ENCODE data around the gene MOSPD3. TPM values are rescaled to one million over a fixed set of nuclear protein-coding genes. Genes with fewer than 3 reads are reported as not detected.

Gene MOSPD3
- total and polyA plus RNA-seq, 2 of the 13 experiments (the other 11 are each of a cell fraction or from before 2014, with no cell fraction given): 7.6 to 8.8 TPM

DNA sequence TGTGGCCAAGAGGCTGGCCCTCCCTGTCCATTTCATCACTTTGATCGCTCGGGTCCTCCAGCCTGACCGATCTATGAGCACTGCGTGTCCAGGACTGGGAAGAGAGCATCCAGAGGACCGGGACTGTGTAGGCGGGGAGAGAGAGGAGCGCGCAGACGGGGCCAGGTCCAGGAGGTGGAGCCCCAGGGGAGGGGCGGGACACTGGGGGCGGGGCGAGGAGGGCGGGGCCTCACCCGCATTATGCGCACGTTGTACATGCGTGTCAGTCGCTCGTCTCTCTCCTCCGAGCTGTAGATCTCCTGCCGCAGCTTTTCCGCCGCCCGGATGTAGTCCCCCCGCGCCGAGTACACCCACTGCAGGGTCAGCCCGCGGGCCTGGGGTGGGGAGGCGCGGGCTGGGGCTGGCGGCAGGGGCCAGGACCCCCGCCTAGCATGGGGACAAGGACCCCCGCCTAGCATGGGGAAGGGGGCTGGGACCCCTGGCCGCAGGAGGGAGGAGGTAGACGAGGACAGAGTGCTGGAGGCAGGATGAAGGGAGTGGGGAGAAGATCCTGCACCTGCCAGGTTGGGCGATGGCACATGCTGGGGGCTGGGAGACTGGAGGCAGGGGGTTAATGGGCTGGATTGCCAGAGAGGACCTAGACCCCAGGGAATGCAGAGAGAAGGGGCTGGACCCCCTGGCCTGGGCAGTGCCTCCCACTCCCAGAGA lies 14.3 kb downstream of the MOSPD3 start:
- no peak for DNase-seq (ENCODE audit: low spot score)
- Histone ChIP-seq H3K4me3 (replicated peaks in 1 of 3; ENCODE audit: insufficient read depth in 1 of 3, low read depth in 2 of 3, low read length in 3 of 3) (no peak overlapping the region), H2AFZ (ENCODE audit: low read length) (no peak overlapping the region), H3K4me2 (ENCODE audit: low read depth, low read length) (no peak overlapping the region), H3K4me1 (ENCODE audit: insufficient read depth, low read length) (peaks cover 7% of the 10 kb centered on the region), H3K79me2 (ENCODE audit: insufficient read depth, low read length) (no peaks in the 10 kb centered on the region), H3K9ac (ENCODE audit: insufficient read depth, low read depth, low read length) (no peak overlapping the region), H3K27me3 (ENCODE audit: control insufficient read depth in 1 of 2, insufficient read depth in 2 of 2, low read length in 2 of 2) (no peaks in the 10 kb centered on the region), H4K20me1 (ENCODE audit: insufficient read depth, low read length) (peaks cover 6% of the 10 kb centered on the region; the same call in 1 of the 2 replicates), H3K27ac (ENCODE audit: extremely low read length, insufficient read depth, low read length) (no peak overlapping the region), H3K9me3 (ENCODE audit: low read length) (no peaks in the 10 kb centered on the region), H3K36me3 (replicated peaks in 1 of 2; ENCODE audit: control insufficient read depth in 1 of 2, insufficient read depth in 2 of 2, low read length in 2 of 2) (peaks cover 4 to 25% of the 10 kb centered on the region in 2 experiments; a peak in 4 of 5 replicates)
- no TSS peak for BruUV-seq (replicated peaks)
- in situ Hi-C loops (cut with HindIII; ENCODE audit: extremely low pct_ligation_motif_present, low pct_unique_long_range_greater_than_20kb) (no loop called here), intact Hi-C loops (cut with micrococcal nuclease; ENCODE audit: unreplicated experiment) (no loop called here)
- ChIA-PET CTCF (ENCODE audit: low intra/inter-chr PET ratio, low total read pairs) (no interaction called here), POLR2A (interaction anchor here (0.9 kb wide), 2 partner anchors 14 to 40 kb away, joined by 3 to 4 read pairs; partner anchors contain the start of genes FBXO24, LRCH4 and MOSPD3)
- no peak for FAIRE-seq
- ATAC-seq: no peak
- TF ChIP-seq ZNF274 (CRISPR knock-in tag; IDR thresholded peaks at IDR 0.05) (no peak), IRX3 (CRISPR knock-in tag; IDR thresholded peaks at IDR 0.05; ENCODE audit: borderline replicate concordance, low read depth) (no peak), RBFOX2 (IDR thresholded peaks at IDR 0.05; ENCODE audit: low read depth, low read length) (0 out of 2 replicates have a peak, but pooled peaks have one; percentile 14), BCL6 (CRISPR knock-in tag; IDR thresholded peaks at IDR 0.05) (no peak), AGO2 (optimal IDR thresholded peaks at IDR 0.05; ENCODE audit: low read depth, low read length) (peak; percentile 30)
- TF ChIP-seq, protein P1, sequence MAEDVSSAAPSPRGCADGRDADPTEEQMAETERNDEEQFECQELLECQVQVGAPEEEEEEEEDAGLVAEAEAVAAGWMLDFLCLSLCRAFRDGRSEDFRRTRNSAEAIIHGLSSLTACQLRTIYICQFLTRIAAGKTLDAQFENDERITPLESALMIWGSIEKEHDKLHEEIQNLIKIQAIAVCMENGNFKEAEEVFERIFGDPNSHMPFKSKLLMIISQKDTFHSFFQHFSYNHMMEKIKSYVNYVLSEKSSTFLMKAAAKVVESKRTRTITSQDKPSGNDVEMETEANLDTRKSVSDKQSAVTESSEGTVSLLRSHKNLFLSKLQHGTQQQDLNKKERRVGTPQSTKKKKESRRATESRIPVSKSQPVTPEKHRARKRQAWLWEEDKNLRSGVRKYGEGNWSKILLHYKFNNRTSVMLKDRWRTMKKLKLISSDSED (CRISPR knock-in tag; IDR thresholded peaks at IDR 0.05): no peak
- TF ChIP-seq, protein P2, sequence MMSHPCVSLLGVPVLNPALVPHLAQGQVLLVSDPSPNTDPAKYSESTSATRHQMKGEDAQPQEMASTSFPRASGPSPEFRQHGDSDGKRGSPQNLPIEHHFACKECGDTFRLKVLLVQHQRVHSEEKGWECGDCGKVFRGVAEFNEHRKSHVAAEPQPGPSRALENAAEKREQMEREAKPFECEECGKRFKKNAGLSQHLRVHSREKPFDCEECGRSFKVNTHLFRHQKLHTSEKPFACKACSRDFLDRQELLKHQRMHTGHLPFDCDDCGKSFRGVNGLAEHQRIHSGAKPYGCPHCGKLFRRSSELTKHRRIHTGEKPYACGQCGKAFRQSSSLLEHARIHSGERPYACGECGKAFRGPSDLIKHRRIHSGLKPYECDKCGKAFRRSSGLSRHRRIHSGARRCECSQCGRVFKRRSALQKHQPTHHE (CRISPR knock-in tag; IDR thresholded peaks at IDR 0.05; ENCODE audit: borderline replicate concordance): no peak
- 90% methylated on average over 25 of the region's 37 CpGs for WGBS (ENCODE audit: low lambda C conversion rate)
